ENCODE measurements around the gene TMEM181.
A peak's percentile ranks its signal among the peaks of the same experiment; 100 is the strongest.

Gene TMEM181

DNA sequence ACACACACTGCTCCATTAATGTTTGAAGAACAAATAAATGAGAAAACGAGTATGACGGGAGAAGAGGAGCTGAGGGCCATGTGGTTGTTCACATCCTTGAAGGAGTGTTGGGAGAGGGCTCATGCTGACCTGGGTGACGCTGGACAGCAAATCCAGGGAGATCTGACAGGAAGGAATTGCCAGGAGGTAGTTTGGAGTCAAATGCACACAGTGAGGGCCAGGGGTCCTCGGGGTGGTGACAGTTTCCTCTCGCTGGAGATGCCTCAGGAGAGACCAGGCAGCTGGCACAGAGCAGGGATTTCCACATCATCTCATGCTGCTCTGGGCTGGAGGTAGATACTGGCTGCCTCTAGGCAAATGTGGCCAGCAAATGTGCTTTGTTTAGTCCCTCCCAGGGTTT, 2.0 kb upstream of the TMEM181 start:
- H3K36me3 ChIP-seq, result no peaks in the 10 kb centered on the region
- no peak overlapping the region for H3K27ac ChIP-seq
- H3K27me3 ChIP-seq, result no peaks in the 10 kb centered on the region
- peak; percentile 13 to 42 for DNase-seq
- intact Hi-C loops (cut with DNase I; ENCODE audit: low total_unique reads), result no loop called here
- H3K4me1 ChIP-seq, result peaks cover 0 to 24% (median 18%) of the 10 kb centered on the region in 4 donors
- H3K9me3 ChIP-seq, result no peaks in the 10 kb centered on the region
- no peak overlapping the region for H3K4me3 ChIP-seq
- TF ChIP-seq, protein P1, sequence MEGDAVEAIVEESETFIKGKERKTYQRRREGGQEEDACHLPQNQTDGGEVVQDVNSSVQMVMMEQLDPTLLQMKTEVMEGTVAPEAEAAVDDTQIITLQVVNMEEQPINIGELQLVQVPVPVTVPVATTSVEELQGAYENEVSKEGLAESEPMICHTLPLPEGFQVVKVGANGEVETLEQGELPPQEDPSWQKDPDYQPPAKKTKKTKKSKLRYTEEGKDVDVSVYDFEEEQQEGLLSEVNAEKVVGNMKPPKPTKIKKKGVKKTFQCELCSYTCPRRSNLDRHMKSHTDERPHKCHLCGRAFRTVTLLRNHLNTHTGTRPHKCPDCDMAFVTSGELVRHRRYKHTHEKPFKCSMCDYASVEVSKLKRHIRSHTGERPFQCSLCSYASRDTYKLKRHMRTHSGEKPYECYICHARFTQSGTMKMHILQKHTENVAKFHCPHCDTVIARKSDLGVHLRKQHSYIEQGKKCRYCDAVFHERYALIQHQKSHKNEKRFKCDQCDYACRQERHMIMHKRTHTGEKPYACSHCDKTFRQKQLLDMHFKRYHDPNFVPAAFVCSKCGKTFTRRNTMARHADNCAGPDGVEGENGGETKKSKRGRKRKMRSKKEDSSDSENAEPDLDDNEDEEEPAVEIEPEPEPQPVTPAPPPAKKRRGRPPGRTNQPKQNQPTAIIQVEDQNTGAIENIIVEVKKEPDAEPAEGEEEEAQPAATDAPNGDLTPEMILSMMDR (IDR thresholded peaks at IDR 0.05), result no peak

DNA sequence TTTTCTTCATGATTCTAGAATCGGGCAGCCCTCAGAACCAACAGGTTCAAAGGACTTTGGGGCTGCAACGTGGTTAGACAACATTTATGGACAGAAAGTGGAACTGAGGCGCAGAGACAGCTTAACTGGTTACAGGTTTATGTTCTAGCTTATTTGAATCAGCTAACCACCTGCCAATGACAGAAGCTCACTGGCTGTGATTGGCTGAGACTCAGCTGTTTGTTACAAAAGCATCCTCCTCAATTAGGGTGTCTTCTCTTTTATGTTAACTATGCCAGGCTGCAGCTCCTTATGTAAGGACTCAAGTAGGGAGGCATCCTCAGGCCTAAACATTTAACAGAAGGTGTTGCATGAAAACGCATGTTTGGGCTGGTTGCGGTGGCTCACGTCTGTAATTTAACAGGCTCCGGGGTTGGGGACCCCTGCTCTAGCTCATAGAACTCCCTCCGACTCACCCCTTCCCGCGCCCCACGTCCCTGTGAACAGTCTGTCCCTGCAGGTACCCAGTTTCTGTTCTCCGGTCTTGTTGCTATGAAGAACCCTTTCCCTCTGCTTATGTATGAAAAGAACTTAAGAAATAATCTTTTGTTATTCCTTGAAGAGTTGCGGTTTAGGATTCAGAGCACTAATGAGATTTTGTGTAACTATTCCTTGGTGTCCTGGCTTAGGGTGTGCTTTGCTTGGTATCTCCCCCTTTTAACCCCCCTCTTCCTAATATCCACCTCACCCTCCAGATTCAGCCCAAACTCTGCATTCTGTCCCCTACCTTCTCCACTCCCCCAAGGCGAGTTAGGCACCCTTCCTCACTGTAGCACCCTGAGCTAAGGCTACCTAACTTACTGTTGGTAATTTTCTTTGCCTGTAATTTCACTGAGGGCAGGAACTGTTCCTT, 1.2 kb upstream of the TMEM181 start:
- intact Hi-C loops (cut with DNase I; ENCODE audit: low total_unique reads), result no loop called here
- H3K4me3 ChIP-seq, result no peak overlapping the region

DNA sequence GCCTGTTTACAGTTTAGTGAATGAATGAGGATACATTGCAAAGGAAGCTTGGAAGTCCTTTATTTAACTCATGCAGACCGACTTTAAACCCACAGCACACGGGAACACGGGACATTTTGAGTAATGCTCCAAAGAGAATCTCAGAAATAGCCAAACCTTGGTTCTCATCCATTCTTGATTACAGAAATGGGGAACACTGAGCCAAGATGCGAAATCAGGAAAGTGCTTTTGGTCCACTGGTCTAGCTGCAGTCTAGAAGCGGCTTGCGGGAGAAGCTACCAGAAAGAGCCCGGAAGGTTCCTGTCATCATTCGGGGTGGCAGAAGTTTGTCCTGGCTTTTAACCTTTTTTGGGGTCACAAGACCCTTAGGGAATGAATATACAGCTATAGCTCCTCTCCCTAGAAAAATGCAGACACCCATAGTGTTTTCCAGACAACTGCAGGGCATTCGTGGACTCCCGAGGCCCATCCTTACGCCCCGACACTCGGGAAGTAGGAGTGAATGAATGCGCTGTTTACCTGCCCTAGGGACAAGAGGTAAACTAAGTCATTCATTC, 475 bp upstream of the TMEM181 start:
- TF ChIP-seq, protein P1 (IDR thresholded peaks at IDR 0.05), result no peak
- H3K4me1 ChIP-seq, result peaks cover 0 to 24% (median 20%) of the 10 kb centered on the region in 4 donors
- peak in 1 of 2 donors; percentile 60 for DNase-seq

More for the DNA sequence above, 1.2 kb upstream of the TMEM181 start:
- peak in 1 of 2 donors; percentile 23 for DNase-seq
- Histone ChIP-seq H3K36me3 (no peaks in the 10 kb centered on the region), H3K4me1 (peaks cover 0 to 24% (median 20%) of the 10 kb centered on the region in 4 donors), H3K9me3 (no peaks in the 10 kb centered on the region), H3K27ac (no peak overlapping the region), H3K27me3 (no peaks in the 10 kb centered on the region)
- TF ChIP-seq, protein P1 (IDR thresholded peaks at IDR 0.05), result no peak

DNA sequence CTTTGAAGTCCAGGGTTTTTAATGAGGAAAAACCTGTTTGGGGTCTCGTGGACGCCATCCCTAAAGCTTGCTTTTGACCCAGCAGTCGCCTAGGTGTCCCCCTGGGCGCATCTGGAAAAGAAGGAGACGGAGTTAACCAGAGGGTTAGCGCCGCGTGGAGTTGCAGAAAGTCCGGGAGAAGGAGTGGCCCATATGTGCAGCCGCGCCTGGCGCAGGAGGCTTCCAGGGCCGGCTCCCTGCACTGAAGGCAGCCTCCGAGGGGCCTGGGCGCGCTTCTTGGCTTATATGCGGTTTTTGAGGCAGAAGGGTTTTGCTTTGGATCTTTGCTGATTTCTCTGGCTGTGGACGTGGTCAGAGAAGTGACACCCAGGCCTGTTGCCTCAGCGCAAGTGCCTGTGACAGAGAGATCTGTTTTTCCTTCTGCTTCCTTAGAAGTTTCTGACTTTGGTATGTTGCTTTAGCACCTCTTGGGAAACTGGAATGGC, 987 bp downstream of the TMEM181 start:
- Histone ChIP-seq H3K36me3 (no peaks in the 10 kb centered on the region), H3K27me3 (no peaks in the 10 kb centered on the region), H3K4me3 (peak overlapping the region; percentile 89 to 91), H3K9me3 (no peaks in the 10 kb centered on the region), H3K27ac (peak overlapping the region; percentile 88 to 89), H3K4me1 (peaks cover 0 to 24% (median 20%) of the 10 kb centered on the region in 4 donors)
- DNase-seq, result peak; percentile 30 to 62
- TF ChIP-seq, protein P1 (IDR thresholded peaks at IDR 0.05), result no peak
- intact Hi-C loops (cut with DNase I; ENCODE audit: low total_unique reads), result no loop called here

More for the DNA sequence above, 475 bp upstream of the TMEM181 start:
- no peaks in the 10 kb centered on the region for H3K36me3 ChIP-seq
- H3K27ac ChIP-seq, result peak overlapping the region; percentile 88 to 89
- H3K9me3 ChIP-seq, result no peaks in the 10 kb centered on the region
- H3K27me3 ChIP-seq, result no peaks in the 10 kb centered on the region
- peak overlapping the region; percentile 89 to 91 for H3K4me3 ChIP-seq
- intact Hi-C loops (cut with DNase I; ENCODE audit: low total_unique reads), result no loop called here

DNA sequence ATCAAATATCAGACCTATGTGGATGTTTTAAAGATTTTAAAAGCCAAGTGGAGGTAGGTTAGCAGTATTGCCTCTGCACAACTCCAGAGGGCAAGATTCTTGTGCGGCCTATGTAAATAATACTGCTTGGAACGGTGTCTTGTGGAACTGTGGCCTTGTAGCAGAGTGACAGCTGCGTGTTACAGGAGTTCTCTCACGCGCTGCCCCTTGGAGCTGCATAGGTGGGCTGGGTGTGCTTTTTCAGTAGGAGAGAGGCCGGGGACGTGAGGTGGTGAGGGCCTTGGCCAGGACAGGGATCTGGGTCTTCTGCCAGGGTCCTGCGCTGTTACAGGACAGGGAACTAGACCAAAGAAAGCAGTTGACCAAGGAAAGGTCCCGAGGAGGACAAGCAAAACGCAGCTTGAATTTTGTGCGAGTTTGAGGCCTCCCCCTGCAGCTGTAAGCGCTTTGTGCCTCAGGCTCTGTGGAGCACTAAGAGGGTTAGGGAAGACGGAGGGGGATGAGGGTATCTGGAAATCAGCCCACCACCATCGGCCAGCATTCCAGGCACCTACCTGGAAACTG, 1.5 kb downstream of the TMEM181 start:
- Histone ChIP-seq H3K4me1 (peaks cover 0 to 24% (median 20%) of the 10 kb centered on the region in 4 donors), H3K27ac (peak overlapping the region in 1 of 2 donors; percentile 89), H3K36me3 (no peaks in the 10 kb centered on the region), H3K27me3 (no peaks in the 10 kb centered on the region), H3K9me3 (no peaks in the 10 kb centered on the region), H3K4me3 (peak overlapping the region; percentile 89 to 91)
- TF ChIP-seq, protein P1 (IDR thresholded peaks at IDR 0.05), result no peak
- DNase-seq, result peak; percentile 14 to 61
- intact Hi-C loops (cut with DNase I; ENCODE audit: low total_unique reads), result no loop called here
